Loucy (cell line): ENCODE results near the gene PCLO.

Experiments used
- H2AFZ ChIP-seq: fragments of 200-600 bp; sonication (generic); 2 replicates; pipeline ENCODE4 v1.6.0; 2016; ENCODE audit warnings: antibody characterized with exemption, mild to moderate bottlenecking, low read length, moderate library complexity
- H3F3A ChIP-seq: fragments of 200-600 bp; 2 replicates; pipeline ENCODE4 v1.6.0; 2016; ENCODE audit warnings: antibody characterized with exemption, low read depth, mild to moderate bottlenecking
- H3K27me3 ChIP-seq: fragments of 200-600 bp; sonication (generic); 2 replicates; pipeline ENCODE4 v1.6.1; 2014; ENCODE audit warnings: low read length, mild to moderate bottlenecking; ENCODE audit not compliant: insufficient read depth, poor library complexity, severe bottlenecking
- H3K36me3 ChIP-seq: fragments of 200-600 bp; sonication (generic); 2 replicates; pipeline ENCODE4 v1.6.1; 2016; ENCODE audit warnings: low read length; ENCODE audit not compliant: insufficient read depth
- H3K4me1 ChIP-seq: fragments of 200-600 bp; sonication (generic); 2 replicates; pipeline ENCODE4 v1.5.1; 2014; ENCODE audit warnings: low read length, mild to moderate bottlenecking; ENCODE audit not compliant: insufficient read depth, poor library complexity, severe bottlenecking
- H3K4me2 ChIP-seq: fragments of 200-600 bp; sonication (generic); 2 replicates; pipeline ENCODE4 v1.6.0; 2014; ENCODE audit warnings: antibody characterized with exemption, low read length, low read depth, mild to moderate bottlenecking; ENCODE audit not compliant: poor library complexity, severe bottlenecking
- H3K4me3 ChIP-seq: fragments of 200-600 bp; sonication (generic); 2 replicates; pipeline ENCODE4 v1.5.1; 2014; ENCODE audit warnings: low read length, mild to moderate bottlenecking, mixed read lengths; ENCODE audit not compliant: poor library complexity, severe bottlenecking
- H3K79me2 ChIP-seq: fragments of 200-600 bp; sonication (generic); 2 replicates; pipeline ENCODE4 v1.6.1; 2014; ENCODE audit warnings: low read length; ENCODE audit not compliant: insufficient read depth
- H3K9ac ChIP-seq: fragments of 200-600 bp; sonication (generic); 2 replicates; pipeline ENCODE4 v1.6.0; 2014; ENCODE audit warnings: mild to moderate bottlenecking, low read depth, low read length, moderate library complexity; ENCODE audit not compliant: poor library complexity, severe bottlenecking
- H3K9me2 ChIP-seq: fragments of 200-600 bp; sonication (generic); replicated peaks from 2 replicates; pipeline ENCODE4 v1.6.1; 2016; ENCODE audit warnings: low read depth, low read length, mixed read lengths
- H3K9me3 ChIP-seq: fragments of 200-600 bp; sonication (generic); 2 replicates; pipeline ENCODE4 v1.6.1; 2014; ENCODE audit warnings: mild to moderate bottlenecking, antibody characterized with exemption, low read length, low read depth; ENCODE audit not compliant: insufficient read depth
- H4K20me1 ChIP-seq: fragments of 200-600 bp; sonication (generic); 2 replicates; pipeline ENCODE4 v1.6.0; 2014; ENCODE audit warnings: antibody characterized with exemption, low read length, mild to moderate bottlenecking; ENCODE audit not compliant: insufficient read depth, poor library complexity, severe bottlenecking
- EZH2phosphoT487 ChIP-seq: fragments of 200-600 bp; IDR thresholded peaks from 2 replicates; pipeline ENCODE4 v1.6.1; 2018; ENCODE audit warnings: antibody characterized with exemption, mild to moderate bottlenecking, moderate library complexity, borderline replicate concordance
- TF ChIP-seq, protein P1 (sequence below): fragments of 200-600 bp; sonication (generic); conservative IDR thresholded peaks from 2 replicates; pipeline ENCODE4 v1.5.1; 2014; ENCODE audit warnings: mild to moderate bottlenecking, antibody characterized with exemption, low read length

The PCLO gene

GRCh38 chr7:82745820-82746219, 416.9 kb downstream of the PCLO start:
- Histone ChIP-seq H2AFZ (no peak overlapping the region), H3K4me3 (no peak overlapping the region), H3K79me2 (no peaks in the 10 kb centered on the region), H3K4me2 (no peak overlapping the region), H3K9ac (no peak overlapping the region), H3K9me3 (no peaks in the 10 kb centered on the region), H3F3A (no peaks in the 10 kb centered on the region), H3K36me3 (no peaks in the 10 kb centered on the region), H4K20me1 (no peaks in the 10 kb centered on the region), H3K27me3 (no peaks in the 10 kb centered on the region), H3K9me2 (no peaks in the 10 kb centered on the region), H3K4me1 (no peaks in the 10 kb centered on the region)
- TF ChIP-seq, protein P1, sequence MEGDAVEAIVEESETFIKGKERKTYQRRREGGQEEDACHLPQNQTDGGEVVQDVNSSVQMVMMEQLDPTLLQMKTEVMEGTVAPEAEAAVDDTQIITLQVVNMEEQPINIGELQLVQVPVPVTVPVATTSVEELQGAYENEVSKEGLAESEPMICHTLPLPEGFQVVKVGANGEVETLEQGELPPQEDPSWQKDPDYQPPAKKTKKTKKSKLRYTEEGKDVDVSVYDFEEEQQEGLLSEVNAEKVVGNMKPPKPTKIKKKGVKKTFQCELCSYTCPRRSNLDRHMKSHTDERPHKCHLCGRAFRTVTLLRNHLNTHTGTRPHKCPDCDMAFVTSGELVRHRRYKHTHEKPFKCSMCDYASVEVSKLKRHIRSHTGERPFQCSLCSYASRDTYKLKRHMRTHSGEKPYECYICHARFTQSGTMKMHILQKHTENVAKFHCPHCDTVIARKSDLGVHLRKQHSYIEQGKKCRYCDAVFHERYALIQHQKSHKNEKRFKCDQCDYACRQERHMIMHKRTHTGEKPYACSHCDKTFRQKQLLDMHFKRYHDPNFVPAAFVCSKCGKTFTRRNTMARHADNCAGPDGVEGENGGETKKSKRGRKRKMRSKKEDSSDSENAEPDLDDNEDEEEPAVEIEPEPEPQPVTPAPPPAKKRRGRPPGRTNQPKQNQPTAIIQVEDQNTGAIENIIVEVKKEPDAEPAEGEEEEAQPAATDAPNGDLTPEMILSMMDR: no peak
- no peak for TF ChIP-seq EZH2phosphoT487

- Histone ChIP-seq H3K9ac (no peak overlapping the region), H3K4me1 (no peaks in the 10 kb centered on the region), H3K27me3 (no peaks in the 10 kb centered on the region), H3K4me3 (no peak overlapping the region), H3F3A (no peaks in the 10 kb centered on the region), H3K9me2 (no peaks in the 10 kb centered on the region), H3K79me2 (no peaks in the 10 kb centered on the region), H3K4me2 (no peak overlapping the region), H3K9me3 (no peaks in the 10 kb centered on the region), H2AFZ (no peak overlapping the region), H4K20me1 (no peaks in the 10 kb centered on the region), H3K36me3 (no peaks in the 10 kb centered on the region)
- TF ChIP-seq EZH2phosphoT487: no peak
- TF ChIP-seq, protein P1: no peak
Observed at GRCh38 chr7:82745117-82745516, 417.6 kb downstream of the PCLO start.

DNA sequence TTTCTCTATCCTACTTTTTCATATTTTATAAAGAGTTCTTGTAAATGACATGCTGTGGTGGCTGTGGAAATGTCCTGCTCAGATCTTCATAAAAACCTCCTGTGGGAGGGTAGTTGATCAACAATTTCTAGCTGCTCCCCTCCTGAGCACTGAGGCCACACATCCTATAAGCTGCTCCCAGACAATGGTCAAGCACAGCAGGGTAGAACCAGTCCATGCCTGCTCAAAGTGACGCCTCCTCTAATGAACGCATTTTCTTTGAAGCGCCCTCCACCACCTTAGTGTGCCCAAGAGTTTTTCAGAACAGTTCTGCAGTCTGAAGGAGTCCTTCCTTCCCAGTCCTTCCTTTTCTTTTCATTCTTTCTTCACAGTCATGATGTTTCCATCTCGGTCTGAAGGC, 420.5 kb downstream of the PCLO start:
- Histone ChIP-seq H3K9me3 (no peaks in the 10 kb centered on the region), H3K36me3 (no peaks in the 10 kb centered on the region), H3K9ac (no peak overlapping the region), H3K9me2 (no peaks in the 10 kb centered on the region), H2AFZ (no peak overlapping the region), H3F3A (no peaks in the 10 kb centered on the region), H3K79me2 (no peaks in the 10 kb centered on the region), H4K20me1 (no peaks in the 10 kb centered on the region), H3K4me3 (no peak overlapping the region), H3K4me2 (no peak overlapping the region), H3K27me3 (no peaks in the 10 kb centered on the region), H3K4me1 (no peaks in the 10 kb centered on the region)
- TF ChIP-seq EZH2phosphoT487: no peak
- TF ChIP-seq, protein P1: no peak
